H7 (cell line): Measurements from ENCODE around the gene TNRC6B. TPM values are rescaled to one million over a fixed set of nuclear protein-coding genes. Genes with fewer than 3 reads are reported as not detected.
"Not testable (repeated sequence)": the region's sequence is repeated elsewhere in the genome, so short reads cannot be mapped to it uniquely, and the experiment has no call there.

Experiments
- DNase-seq: peaks from one replicate; pipeline ENCODE4 v3.0.0; 2012
- H3K27me3 ChIP-seq: 2 replicates; pipeline ENCODE4 v1.6.0; 2011; ENCODE audit warnings: mild to moderate bottlenecking, low read length; ENCODE audit not compliant: control insufficient read depth, insufficient read depth
- H3K36me3 ChIP-seq: replicated peaks from 2 replicates; pipeline ENCODE4 v1.5.1; 2011; ENCODE audit warnings: low read length; ENCODE audit not compliant: control insufficient read depth, insufficient read depth
- H3K4me3 ChIP-seq: 2 replicates; pipeline ENCODE4 v1.5.1; 2011; ENCODE audit warnings: low read depth, mild to moderate bottlenecking, control low read depth, low read length, moderate library complexity; ENCODE audit not compliant: insufficient read depth
- total RNA-seq: library from RNA; depleted of rRNA; stranded (reverse); fragments of >200 nt; shearing (Covaris generic); gene quantifications from 2 replicates; pipeline ENCODE4 v1.2.3, GENCODE V29; 2014; rRNA removed

TNRC6B gene, protein sequence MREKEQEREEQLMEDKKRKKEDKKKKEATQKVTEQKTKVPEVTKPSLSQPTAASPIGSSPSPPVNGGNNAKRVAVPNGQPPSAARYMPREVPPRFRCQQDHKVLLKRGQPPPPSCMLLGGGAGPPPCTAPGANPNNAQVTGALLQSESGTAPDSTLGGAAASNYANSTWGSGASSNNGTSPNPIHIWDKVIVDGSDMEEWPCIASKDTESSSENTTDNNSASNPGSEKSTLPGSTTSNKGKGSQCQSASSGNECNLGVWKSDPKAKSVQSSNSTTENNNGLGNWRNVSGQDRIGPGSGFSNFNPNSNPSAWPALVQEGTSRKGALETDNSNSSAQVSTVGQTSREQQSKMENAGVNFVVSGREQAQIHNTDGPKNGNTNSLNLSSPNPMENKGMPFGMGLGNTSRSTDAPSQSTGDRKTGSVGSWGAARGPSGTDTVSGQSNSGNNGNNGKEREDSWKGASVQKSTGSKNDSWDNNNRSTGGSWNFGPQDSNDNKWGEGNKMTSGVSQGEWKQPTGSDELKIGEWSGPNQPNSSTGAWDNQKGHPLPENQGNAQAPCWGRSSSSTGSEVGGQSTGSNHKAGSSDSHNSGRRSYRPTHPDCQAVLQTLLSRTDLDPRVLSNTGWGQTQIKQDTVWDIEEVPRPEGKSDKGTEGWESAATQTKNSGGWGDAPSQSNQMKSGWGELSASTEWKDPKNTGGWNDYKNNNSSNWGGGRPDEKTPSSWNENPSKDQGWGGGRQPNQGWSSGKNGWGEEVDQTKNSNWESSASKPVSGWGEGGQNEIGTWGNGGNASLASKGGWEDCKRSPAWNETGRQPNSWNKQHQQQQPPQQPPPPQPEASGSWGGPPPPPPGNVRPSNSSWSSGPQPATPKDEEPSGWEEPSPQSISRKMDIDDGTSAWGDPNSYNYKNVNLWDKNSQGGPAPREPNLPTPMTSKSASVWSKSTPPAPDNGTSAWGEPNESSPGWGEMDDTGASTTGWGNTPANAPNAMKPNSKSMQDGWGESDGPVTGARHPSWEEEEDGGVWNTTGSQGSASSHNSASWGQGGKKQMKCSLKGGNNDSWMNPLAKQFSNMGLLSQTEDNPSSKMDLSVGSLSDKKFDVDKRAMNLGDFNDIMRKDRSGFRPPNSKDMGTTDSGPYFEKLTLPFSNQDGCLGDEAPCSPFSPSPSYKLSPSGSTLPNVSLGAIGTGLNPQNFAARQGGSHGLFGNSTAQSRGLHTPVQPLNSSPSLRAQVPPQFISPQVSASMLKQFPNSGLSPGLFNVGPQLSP (N-terminal part only)
- 13.0 and 21.4 TPM in 2 replicates for total RNA-seq

DNA sequence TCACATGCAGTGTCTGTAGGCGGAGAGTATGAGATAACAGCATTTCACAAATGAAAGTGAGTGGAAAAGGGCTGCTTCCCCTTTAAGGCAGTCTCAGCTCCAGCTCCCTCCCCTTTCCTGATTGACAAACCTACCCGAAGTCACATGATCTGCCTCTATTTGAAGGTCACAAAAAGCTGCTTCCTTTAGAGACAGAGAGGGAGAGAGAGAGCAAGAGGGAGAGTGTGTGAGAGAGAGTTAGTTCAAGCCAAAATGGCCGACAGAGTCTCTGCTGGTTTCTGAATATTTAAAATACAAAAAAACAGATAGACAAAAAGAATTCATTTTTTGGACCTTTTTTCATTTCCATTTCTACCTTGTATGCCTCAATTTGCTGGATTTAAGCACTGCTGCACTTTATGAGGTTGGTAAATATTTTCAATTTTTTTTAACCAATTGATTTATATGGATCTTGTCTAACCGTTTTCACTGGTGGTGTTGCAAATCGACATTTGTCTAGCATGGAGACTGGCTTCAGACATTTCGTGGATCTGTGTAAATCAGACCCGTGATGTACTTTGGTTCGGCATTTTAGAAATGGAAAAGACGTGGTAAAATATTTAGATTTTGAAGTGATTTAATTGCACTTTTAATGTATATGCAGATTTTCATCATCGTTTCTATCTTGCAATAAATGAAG, at the start of gene TNRC6B:
Gene TNRC6B, plus strand, starts transcription at position 188 of the 679 bp plus-strand sequence. Its CDS starts 211 bp downstream, at position 399.
- DNase-seq = no peak
- Histone ChIP-seq H3K36me3 (no peaks in the 10 kb centered on the region), H3K4me3 (peak within 1 kb of the TSS; percentile 58), H3K27me3 (no peaks in the 10 kb centered on the region)

DNA sequence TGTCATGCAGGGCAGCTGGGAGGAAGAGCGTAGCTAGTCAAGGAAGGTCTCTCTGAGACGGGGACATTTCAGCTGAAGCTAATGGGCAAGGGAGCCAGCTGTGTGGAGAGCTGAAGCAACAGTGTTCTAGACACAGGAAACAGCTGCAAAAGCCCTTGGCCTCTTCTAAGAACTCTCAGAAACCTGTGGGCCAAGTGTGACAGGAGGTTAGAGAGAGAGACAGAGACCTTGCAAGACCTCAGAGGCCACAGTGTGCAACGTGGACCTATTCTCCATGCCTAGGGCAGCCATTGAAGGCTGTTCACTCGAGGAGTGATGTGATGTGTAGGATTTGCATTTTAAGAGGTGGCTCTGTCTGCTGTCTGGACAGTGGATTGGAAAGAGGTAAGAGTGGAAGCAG, 48.7 kb upstream of the TNRC6B start:
- no peak overlapping the region for H3K4me3 ChIP-seq
- H3K27me3 ChIP-seq = no peaks in the 10 kb centered on the region
- DNase-seq = no peak
- no peaks in the 10 kb centered on the region; the same call in none of the 2 replicates for H3K36me3 ChIP-seq

DNA sequence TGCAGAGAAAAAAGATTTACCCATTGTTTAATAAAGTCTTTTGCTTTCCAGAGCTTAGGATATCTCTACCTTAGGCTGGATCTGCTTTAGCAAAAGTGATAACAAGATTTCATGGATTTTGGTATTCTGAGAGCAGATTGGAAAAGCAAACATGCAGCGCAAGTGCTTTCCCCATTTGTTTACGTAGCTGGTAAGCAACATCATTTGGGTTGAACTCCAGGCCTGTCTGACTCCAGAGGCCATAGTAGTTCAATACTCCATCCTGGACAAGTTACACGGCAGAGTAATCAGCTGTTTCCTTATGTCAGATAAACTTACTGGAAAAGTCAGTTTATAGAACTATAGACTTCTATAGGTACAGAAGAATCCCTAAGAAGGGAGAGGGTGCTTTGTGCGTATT, 40.6 kb upstream of the TNRC6B start:
- no peak for DNase-seq
- Histone ChIP-seq H3K4me3 (no peak overlapping the region), H3K27me3 (no peaks in the 10 kb centered on the region), H3K36me3 (no peaks in the 10 kb centered on the region)

DNA sequence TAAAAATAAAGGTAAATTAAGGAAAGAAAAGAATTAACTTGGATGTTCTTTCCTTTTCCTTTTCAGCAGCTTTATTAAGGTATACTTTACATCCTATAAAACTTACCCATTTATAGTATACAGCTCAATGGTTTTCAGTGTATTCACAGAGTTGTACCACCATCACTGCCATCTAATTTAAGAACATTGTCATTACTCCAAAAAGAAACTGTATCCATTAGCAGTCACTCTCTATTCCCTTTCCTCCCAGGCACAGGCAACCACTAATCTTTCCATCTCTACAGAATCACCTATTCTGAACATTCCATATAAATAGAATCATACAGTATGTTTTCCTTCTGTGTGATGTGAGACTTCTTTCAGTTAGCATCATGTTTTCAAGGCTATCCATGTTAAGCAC, 38.9 kb upstream of the TNRC6B start:
- Histone ChIP-seq H3K4me3 (no peak overlapping the region), H3K27me3 (no peaks in the 10 kb centered on the region), H3K36me3 (no peaks in the 10 kb centered on the region)
- no peak for DNase-seq

DNA sequence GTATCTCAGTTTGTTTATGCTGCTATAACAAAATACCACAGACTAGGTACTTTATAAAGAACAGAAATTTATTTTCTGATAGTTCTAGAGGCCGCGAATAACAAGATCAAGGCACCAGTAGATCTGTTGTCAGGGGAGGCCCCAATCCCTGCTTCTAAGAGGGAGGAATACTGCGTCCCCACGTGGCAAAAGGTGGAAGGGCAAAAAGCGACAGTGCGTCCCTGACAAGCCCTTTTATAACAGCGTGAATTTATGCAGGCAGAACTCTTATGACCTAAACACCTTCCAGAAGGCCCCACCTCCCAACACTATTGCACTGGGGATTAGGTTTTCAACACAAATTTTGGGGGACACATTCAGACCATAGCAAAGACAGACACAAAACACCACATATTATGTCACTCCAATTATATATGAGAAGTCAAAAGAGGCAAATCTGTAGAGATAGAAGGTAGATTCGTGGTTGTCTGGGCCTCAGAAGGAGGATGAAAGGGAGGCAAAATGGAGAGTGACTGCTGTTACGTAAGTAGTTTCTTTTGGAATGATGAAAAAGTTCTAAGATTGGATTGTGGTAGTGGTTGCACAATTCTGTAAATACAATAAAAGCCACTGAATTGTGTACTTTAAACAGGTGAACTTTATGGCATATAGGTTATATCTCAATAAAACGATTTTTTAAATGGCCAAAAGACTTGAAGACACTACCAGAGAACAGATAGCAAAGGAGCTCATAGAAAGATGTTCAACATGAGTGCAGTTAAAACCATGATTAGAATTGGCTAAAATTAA, 30.1 kb upstream of the TNRC6B start:
- Histone ChIP-seq H3K36me3 (no peaks in the 10 kb centered on the region), H3K4me3 (no peak overlapping the region), H3K27me3 (no peaks in the 10 kb centered on the region)
- DNase-seq = peak; percentile 71

DNA sequence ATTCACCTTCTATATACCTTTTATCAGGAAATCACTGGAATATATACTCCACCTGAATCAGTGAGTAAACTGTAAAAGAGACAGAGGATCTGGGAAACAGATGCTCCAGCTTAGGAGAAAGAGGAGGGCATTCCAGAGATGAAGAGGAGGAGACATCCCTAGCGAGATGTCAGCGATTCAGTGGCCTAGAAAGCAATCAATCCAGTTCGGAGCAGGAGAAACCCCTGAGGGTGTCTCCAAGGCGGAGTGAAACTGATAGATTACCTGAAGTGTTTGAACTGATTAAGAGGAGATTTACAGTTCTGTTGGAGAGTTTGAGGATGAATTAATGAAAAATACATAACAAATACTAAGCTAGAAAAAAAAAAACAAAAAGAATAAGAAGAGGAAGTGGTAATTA, 24.5 kb upstream of the TNRC6B start:
- no peaks in the 10 kb centered on the region for H3K27me3 ChIP-seq
- H3K36me3 ChIP-seq = no peaks in the 10 kb centered on the region
- DNase-seq = no peak
- no peak overlapping the region for H3K4me3 ChIP-seq

DNA sequence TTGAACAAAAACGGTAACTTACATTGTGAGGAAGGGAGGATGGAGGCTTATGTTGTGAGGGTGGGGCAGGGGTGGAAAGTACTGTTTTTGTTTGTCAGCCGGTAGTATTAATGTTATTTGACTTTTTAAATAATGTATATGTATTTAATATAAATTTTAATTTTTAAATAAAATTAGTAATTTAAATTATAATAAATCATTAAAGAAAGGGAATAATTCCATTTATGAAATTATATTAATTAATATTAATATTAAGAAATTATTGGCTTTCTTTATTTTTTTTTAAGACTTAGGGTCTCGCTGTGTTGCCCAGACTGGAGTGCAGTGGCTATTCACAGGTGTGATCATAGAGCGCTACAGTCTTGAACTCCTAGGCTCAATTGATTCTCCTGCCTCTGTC, 24.0 kb upstream of the TNRC6B start:
- no peaks in the 10 kb centered on the region for H3K36me3 ChIP-seq
- no peak for DNase-seq
- H3K4me3 ChIP-seq = no peak overlapping the region
- no peaks in the 10 kb centered on the region for H3K27me3 ChIP-seq

DNA sequence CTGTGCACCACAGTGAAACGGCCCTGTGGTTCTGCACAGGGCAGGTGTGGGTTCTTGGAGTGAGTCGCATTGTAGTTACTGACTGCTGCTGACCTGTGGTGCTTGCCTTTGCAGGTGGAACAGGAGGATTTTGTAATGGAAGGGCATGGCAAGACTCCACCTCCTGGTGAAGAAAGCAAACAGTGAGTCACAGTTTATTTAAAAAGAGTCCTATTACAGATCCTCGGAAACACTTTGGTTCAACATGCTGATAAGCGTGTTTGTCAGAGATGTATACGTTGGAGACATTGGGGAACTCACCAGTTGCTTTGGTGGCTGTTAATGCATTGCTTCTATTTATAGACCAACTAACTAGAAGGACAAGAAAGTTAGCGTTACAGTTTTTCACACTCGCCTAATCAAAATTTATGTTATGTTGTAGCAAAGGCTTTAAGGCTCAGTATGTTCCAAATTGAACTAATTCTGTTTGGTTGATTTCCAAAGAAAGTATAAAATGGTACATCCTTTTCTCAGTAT, 21.7 kb upstream of the TNRC6B start:
- DNase-seq = peak; percentile 55
- no peaks in the 10 kb centered on the region for H3K27me3 ChIP-seq
- H3K4me3 ChIP-seq = no peak overlapping the region
- no peaks in the 10 kb centered on the region for H3K36me3 ChIP-seq

DNA sequence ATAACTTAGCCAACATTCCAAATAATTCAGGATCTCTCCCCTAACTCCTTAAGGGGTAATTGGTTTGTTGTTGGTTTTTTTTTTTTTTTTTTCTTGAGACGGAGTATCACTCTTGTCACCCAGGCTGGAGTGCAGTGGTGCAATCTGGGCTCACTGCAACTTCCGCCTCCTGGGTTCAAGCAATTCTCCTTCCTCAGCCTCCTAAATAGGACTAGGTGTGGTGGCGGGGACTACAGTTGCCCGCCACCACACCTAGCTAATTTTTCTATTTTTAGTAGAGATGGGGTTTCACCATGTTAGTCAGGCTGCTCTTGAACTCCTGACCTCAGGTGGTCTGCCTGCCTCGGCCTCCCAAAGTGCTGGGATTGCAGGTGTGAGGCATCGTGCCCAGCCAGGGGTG, 21.0 kb upstream of the TNRC6B start:
- not testable (repeated sequence) for H3K36me3 ChIP-seq, H3K27me3 ChIP-seq, H3K4me3 ChIP-seq, DNase-seq

DNA sequence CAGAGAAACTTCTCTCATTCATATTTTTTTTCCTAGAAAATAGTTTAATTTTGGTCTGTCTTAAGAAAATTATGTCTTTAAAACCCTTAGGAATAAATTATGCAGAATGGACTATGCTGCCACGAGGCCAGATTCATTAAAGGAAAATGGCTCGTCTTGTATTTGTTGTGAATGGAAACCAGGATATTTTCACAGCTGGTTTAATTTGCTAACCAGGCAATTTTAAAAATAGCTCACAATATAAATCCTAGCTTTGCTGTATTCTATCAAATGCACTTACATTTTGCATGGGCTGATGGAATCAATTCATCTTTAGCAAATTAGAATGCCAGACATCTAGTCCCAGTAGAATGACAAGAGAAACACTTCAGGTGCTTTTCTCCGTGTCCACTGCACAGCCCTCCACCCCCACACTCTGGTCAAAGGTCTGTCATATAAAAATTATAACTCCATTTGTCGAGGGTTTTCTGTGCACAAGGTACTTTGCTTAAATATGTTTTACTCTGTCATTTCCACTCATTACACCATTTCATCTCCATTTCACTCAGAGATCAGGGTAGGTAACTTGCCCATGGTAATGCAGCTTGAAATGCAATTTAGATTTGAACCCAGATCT, 20.3 kb upstream of the TNRC6B start:
- Histone ChIP-seq H3K36me3 (no peaks in the 10 kb centered on the region), H3K4me3 (no peak overlapping the region)
- DNase-seq = no peak

DNA sequence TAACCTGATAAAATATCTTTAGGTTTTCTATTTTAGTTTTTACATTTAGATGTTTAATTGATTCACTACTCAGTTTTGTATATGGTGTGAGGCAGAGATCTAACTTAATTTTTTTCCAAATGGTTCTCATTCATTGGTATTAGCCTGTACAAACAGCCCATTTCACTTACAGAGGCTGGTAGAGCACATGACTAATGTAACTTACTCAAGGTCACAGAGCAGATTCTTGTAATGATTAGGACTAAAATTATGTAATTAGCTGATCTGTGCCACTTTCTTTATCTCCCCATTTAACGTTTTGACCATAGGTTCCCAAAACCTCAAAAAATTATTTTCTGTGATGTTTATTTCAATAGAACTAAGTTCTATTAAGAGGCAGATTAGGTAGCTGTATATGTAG, 16.5 kb upstream of the TNRC6B start:
- no peak for DNase-seq
- no peaks in the 10 kb centered on the region for H3K36me3 ChIP-seq
- H3K4me3 ChIP-seq = no peak overlapping the region
- no peaks in the 10 kb centered on the region for H3K27me3 ChIP-seq

More for the DNA sequence above, 20.3 kb upstream of the TNRC6B start:
- H3K27me3 ChIP-seq = no peaks in the 10 kb centered on the region

DNA sequence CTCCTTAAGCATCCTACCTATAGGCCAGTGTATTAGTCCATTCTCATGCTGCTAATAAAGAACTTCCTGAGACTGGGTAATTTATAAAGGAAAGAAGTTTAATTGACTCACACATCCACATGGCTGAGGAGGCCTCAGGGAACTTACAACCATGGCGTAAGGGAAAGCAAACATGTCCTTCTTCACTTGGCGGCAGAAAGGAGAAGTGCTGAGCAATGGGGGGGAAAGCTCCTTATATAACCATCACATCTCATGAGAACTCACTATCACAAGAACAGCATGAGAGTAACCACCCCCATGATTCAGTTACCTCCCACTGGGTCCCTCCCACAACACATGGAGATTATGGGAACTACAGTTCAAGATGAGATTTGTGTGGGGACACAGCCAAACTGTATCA, 12.2 kb upstream of the TNRC6B start:
- H3K27me3 ChIP-seq, DNase-seq, H3K36me3 ChIP-seq, H3K4me3 ChIP-seq: not testable (repeated sequence)
